NCI-H187 treated with DMSO at 0.1 percent for 48 hours (cell line): ENCODE results near the gene B3GLCT.
"Not testable (repeated sequence)": the region's sequence is repeated elsewhere in the genome, so short reads cannot be mapped to it uniquely, and the experiment has no call there.

Source experiments
- DNase-seq: peaks from one replicate; lab custom pipeline; 2025; lab: John Stamatoyannopoulos, UW

B3GLCT gene

GRCh38 chr13:31184451-31184850 is 15.3 kb upstream of the B3GLCT start:
- no peak for DNase-seq

- no peak for DNase-seq
These were observed 14.7 kb upstream of the B3GLCT start for GRCh38 chr13:31184981-31185645.

- no peak for DNase-seq
These were observed 8.0 kb upstream of the B3GLCT start for GRCh38 chr13:31191748-31192147.

DNA sequence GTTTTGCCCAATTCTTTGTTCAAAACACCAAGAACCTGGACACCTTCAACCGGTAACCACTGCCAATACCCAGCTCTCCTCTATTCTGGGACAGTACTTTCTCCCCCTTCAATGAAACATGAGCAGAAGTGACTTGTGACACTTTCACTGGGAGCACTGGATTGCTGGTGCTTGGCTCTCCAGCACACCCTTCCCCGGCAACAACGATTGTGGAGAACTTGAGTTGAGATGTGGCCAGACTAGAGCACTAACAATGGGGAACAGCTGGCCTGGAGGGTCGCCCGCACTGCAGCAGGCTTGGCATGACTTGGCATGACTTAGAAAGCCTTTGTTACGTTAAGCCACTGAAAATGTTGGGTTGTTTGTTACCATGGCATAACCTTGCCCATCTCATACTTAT is 7.5 kb upstream of the B3GLCT start:
- DNase-seq: no peak

- no peak for DNase-seq
These were observed 4.2 kb upstream of the B3GLCT start for GRCh38 chr13:31195616-31196015.

DNA sequence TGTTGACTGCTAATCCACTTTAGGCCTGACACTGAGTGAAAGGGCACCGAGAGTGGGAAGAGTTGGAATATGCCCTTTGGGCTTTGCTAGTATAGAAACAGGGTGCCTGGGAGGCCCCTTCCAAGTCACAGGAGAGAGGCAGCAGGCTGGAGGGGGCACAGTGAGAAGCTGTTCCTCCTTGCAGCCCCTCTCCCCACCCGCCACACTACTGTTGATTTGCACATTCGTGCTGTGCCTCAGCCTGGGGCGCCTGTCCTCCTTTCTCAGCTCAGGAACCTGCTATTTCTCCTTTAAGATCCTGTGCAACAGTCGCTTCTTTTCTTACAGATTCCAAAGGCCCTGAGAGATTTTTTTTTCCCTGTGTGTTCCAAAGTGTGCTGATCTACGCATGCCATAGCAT is 2.8 kb upstream of the B3GLCT start:
- no peak for DNase-seq

DNA sequence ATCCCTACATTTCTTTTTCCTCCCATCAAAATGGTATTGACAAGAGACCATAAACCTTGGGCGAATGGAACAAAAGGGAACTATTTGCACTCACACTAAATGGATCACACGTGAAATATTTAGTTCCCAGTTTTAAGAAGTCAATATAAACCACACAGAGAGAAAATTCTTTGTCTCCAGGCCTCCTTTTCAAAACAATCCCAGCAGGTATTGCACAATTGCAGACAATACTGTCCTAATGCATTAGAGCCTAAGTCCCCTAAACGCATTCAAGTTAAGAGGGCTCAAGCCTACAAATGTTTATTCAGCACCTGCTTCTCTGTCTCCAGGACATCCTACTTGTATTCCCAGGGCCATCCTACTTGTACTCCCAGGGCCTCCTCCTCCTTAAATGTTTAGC is 1.3 kb upstream of the B3GLCT start:
- DNase-seq: peak; percentile 31

- no peak for DNase-seq
These were observed 287 bp upstream of the B3GLCT start for GRCh38 chr13:31199527-31199848.

DNA sequence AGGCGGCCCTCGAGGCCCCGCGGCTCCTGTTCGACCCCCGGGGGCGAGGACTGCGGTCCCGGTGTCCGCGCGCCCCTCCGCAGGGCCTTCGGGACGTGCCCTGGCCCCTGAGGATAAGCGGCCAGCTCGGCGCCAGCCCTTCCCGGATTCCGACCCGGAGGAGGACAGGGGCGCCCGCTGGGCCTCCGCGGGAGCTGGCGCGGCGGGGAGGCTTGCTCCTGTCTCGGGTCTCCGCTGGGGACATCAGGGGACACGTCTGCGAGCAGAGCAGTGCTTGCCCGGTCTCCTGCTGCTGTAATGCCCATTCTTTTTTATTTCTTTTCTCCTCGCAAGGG is 829 bp downstream of the B3GLCT start:
- no peak for DNase-seq

DNA sequence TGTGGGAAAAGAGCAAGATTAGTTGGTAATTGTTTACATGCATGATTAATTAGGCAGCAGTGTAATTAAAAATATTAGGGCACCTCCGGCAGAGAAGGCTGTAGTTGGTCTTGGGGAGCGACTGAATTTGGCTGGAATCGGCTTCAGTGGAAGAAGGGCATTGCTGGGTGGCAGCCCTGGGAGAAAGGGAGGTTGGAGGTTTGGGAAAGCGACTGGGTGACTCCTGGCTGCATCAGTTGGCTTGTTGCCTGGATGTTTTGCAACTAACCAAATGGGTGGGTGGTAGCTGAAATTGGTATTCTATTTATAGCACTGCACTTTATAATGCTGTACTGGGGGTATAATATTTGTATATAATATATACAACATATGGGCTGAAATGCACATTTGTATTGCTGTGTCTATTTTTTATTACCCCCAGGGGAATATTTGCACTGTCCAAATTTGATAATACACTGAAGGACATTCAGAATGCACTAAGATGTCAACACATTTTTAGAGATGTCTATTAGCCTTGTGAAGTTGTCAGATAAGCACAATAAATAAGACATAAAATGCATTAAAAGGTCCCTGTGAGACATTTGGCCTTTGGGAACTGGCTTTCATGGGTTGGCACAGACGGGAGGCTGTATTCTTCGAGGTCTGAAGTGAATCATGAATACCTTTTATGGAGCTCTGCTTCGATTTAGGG is 1.7 kb downstream of the B3GLCT start:
- no peak for DNase-seq

GRCh38 chr13:31204592-31204991 is 4.8 kb downstream of the B3GLCT start:
- DNase-seq: no peak

GRCh38 chr13:31207661-31208552 is 8.1 kb downstream of the B3GLCT start:
- DNase-seq: no peak

GRCh38 chr13:31208559-31209122 is 8.9 kb downstream of the B3GLCT start:
- DNase-seq: no peak

- DNase-seq: no peak
These were observed 9.5 kb downstream of the B3GLCT start for GRCh38 chr13:31209172-31209840.

GRCh38 chr13:31209841-31210210 is 10.1 kb downstream of the B3GLCT start:
- no peak for DNase-seq

DNA sequence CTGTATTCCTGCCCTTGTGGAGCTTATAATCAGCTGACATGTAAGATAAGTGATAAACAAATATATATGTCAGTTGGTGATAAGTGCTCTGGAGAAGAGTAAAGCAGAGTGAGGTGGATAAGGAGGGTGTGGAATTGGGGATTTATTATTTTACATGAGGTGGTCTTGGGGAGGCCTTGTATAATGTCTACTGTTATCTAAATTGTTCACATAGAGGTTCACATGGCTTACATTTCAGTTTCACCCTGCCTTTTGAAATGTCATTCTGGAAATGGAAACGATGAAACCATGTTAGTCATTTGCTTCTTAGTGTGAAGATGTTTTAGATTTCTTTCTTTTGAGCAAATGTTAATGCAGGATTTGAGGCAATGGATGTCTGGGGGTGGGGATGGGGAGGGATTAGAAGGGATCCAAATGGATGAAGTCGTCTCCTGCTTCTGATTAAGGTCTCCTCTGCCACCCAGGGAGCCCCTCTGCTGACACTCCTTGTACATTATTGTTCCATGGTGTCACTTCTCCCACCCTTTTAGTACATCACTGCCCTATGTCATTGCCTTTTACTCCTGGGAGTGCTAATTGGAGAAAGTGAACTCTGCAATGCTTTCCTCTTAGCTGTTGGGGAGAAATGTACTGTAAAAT is 14.0 kb downstream of the B3GLCT start:
- no peak for DNase-seq

GRCh38 chr13:31214435-31214834 is 14.7 kb downstream of the B3GLCT start:
- DNase-seq: no peak

GRCh38 chr13:31216916-31217315 is 17.1 kb downstream of the B3GLCT start:
- not testable (repeated sequence) for DNase-seq

DNA sequence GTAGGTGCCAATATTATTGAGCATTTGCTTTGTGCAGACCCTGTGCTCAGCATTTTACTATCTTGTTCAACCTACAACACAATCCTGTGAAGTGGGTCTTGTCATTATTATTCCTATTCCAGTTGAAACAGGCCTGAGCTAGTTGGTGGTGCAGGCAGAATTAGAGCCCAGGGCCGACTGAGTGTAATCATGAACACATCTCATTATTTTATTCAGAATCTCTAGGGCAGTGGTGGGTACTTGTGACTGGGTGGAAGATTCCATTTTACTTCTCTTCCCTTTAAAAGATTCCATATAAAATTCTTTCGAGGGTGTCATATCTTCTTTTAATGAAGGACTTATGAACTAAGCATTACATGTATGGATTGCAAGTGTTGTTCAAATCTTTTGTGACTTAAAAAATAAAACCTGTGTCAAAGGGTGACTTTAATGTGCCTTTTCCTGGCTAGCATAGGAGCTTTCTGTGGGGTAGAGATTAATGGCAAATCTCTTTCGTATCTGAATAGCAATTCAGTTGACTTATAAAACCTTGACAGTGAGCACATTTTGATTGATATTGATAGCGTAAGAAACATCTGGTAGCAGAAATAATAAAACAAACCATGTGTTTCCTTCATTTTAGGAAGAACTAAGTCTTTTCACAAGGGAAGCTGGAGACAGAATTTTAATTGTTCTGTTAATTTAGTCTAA is 20.3 kb downstream of the B3GLCT start:
- no peak for DNase-seq

DNA sequence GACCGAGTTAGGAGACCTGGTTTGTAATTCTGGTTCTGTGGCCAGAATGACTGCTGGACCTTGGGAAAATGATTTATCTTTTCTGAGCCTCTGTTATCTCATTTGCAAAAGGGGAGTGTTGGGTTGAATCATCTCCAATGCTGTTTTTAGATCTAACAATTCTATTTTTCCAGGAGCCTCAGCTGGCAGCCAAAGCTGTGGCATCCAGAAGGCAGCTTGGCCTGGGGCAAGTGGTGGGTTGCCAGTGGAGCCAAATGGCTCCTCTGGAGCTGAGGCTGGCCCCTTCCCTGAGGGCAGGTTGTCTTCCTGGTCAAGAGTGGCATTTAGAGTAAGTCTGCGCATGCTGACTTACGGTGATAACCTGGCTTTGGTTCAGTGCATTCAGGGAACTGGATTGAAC is 21.3 kb downstream of the B3GLCT start:
- DNase-seq: no peak

GRCh38 chr13:31223215-31223614 is 23.4 kb downstream of the B3GLCT start:
- no peak for DNase-seq
